Measurements from ENCODE around the gene UNC5B.

Gene UNC5B

DNA sequence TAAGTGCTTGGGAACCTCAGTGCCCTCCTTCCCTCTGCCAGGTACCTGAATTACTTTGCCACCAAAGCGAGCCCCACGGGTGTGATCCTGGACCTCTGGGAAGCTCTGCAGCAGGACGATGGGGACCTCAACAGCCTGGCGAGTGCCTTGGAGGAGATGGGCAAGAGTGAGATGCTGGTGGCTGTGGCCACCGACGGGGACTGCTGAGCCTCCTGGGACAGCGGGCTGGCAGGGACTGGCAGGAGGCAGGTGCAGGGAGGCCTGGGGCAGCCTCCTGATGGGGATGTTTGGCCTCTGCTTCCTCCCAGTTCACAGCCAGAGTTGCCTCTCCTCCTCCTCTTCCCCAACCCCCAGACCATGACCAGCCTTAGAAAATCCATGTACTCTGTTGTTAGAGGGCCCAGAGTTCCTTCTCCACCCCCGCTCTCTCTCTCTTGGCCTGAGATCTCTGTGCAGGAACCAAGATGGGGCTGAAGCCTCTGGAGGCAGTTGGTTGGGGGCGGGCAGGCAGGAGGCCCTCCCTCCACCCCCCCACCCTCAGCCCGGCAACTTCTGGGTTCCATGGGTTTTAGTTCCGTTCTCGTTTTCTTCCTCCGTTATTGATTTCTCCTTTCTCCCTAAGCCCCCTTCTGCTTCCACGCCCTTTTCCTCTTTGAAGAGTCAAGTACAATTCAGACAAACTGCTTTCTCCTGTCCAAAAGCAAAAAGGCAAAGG is 86.9 kb downstream of the UNC5B start:
- TF ChIP-seq, protein P1, sequence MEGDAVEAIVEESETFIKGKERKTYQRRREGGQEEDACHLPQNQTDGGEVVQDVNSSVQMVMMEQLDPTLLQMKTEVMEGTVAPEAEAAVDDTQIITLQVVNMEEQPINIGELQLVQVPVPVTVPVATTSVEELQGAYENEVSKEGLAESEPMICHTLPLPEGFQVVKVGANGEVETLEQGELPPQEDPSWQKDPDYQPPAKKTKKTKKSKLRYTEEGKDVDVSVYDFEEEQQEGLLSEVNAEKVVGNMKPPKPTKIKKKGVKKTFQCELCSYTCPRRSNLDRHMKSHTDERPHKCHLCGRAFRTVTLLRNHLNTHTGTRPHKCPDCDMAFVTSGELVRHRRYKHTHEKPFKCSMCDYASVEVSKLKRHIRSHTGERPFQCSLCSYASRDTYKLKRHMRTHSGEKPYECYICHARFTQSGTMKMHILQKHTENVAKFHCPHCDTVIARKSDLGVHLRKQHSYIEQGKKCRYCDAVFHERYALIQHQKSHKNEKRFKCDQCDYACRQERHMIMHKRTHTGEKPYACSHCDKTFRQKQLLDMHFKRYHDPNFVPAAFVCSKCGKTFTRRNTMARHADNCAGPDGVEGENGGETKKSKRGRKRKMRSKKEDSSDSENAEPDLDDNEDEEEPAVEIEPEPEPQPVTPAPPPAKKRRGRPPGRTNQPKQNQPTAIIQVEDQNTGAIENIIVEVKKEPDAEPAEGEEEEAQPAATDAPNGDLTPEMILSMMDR (IDR thresholded peaks at IDR 0.05): no peak
- H3K4me2 ChIP-seq (ENCODE audit: low read length): no peak overlapping the region
- H3K9me3 ChIP-seq (ENCODE audit: control insufficient read depth, low read length): no peaks in the 10 kb centered on the region
- no peaks in the 10 kb centered on the region for H3K79me2 ChIP-seq
- no peak overlapping the region for H3K9ac ChIP-seq
- H2AFZ ChIP-seq: no peak overlapping the region
- no peaks in the 10 kb centered on the region for H3K4me1 ChIP-seq
- no peak overlapping the region for H3K4me3 ChIP-seq (ENCODE audit: low read depth, low read length)
- H3K27me3 ChIP-seq (ENCODE audit: control insufficient read depth, insufficient read depth, low read length): no peaks in the 10 kb centered on the region
- no peak overlapping the region for H3K27ac ChIP-seq
- H3K36me3 ChIP-seq (ENCODE audit: control insufficient read depth, insufficient read depth, low read length): no peaks in the 10 kb centered on the region

DNA sequence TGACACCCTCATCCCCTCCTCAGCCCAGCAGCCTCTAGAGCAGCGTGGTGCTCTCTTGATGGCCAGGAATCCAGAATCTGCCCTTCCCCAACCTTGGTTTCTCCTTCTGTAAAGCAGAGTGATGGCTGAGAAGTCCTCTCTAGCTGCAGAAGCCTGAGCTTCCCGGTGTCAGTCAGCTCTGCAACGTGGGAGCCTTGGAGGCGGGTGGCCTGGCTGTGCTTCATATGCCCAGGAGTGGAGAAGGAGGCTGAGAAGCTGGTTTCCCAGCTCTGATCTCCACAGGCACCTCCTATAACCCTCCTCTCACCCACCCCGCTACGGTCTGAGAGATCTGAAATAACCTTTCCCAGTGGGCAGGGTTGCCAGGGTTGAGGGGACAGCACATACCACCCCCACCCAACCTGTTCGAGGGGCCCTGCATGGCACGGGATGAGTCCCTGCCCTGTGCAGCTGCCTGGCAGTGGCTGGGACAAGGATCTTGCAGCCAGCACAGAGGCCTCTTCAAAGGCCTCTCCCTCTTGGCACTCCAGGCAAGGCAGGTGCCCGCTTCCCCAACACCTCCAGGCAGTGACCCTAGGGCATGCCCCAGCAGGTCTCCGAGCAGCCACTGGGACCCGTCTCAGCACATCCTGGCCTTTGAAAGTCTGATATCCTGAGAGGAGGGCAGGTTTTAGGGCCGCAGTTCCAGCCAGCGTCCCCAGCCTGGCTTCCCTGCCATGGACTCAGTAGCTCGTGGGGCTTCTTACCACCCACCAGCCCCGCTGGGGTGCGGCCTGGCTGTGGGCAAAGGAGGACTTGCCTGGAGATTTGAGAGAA is 88.4 kb downstream of the UNC5B start:
- Histone ChIP-seq H3K4me2 (ENCODE audit: low read length) (no peak overlapping the region), H3K27ac (no peak overlapping the region), H3K4me1 (no peaks in the 10 kb centered on the region), H3K79me2 (no peaks in the 10 kb centered on the region), H3K9me3 (ENCODE audit: control insufficient read depth, low read length) (no peaks in the 10 kb centered on the region), H3K36me3 (ENCODE audit: control insufficient read depth, insufficient read depth, low read length) (no peaks in the 10 kb centered on the region), H2AFZ (no peak overlapping the region), H3K4me3 (ENCODE audit: low read depth, low read length) (no peak overlapping the region), H3K9ac (no peak overlapping the region), H3K27me3 (ENCODE audit: control insufficient read depth, insufficient read depth, low read length) (no peaks in the 10 kb centered on the region)
- TF ChIP-seq, protein P1 (IDR thresholded peaks at IDR 0.05): no peak

DNA sequence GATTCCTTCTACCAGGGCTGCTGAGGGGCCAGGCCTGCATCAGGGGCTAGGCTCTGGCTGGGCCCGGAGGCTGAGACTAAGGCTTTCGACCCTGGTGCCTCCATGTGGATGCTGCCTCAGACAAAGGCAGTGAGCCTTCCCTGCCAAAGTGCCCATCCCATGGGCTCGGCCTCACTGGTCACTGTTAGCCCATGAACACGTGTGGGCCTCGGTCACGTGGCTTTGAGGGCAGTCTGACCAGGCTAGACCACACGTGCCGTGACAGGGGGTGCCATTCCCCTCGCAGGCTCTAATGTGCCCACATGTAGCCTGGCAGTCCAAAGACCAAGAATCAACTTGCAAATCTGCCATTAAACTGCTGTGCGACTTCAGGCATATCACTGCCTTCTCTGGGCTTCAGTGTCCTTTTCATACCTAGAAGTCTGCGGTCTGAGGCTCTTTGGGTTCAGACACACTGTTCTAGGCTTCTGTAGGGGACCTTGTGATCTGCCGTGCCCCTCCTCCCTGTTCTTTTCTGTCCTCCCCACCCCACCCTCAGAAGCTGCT is 89.1 kb downstream of the UNC5B start:
- TF ChIP-seq, protein P1 (IDR thresholded peaks at IDR 0.05): no peak
- H3K4me3 ChIP-seq (ENCODE audit: low read depth, low read length): no peak overlapping the region
- no peak overlapping the region for H3K9ac ChIP-seq
- no peak overlapping the region for H3K27ac ChIP-seq
- H2AFZ ChIP-seq: no peak overlapping the region
- no peaks in the 10 kb centered on the region for H3K9me3 ChIP-seq (ENCODE audit: control insufficient read depth, low read length)
- H3K27me3 ChIP-seq (ENCODE audit: control insufficient read depth, insufficient read depth, low read length): no peaks in the 10 kb centered on the region
- no peak overlapping the region for H3K4me2 ChIP-seq (ENCODE audit: low read length)
- no peaks in the 10 kb centered on the region for H3K79me2 ChIP-seq
- H3K4me1 ChIP-seq: no peaks in the 10 kb centered on the region
- H3K36me3 ChIP-seq (ENCODE audit: control insufficient read depth, insufficient read depth, low read length): no peaks in the 10 kb centered on the region

DNA sequence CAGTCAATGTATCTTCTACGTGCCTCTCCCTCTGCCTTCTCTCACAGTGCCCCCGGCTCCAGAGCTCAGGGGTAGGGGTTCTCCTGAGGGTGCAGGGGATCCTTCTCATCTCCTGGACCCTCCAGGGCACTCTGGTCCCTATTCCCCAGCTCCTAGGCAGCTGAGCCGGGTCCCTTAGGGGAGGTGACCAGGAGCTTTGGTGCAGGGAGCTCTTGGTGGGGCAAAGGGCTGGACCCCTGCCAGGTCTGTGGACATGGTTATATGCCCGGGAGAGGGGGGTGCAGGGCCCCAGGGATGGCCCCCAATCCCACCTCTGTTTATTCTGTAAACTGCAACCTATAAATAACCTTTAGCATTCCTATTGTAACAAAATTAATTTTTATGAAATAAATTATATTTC is 90.1 kb downstream of the UNC5B start:
- Histone ChIP-seq H3K36me3 (ENCODE audit: control insufficient read depth, insufficient read depth, low read length) (no peaks in the 10 kb centered on the region), H3K9ac (no peak overlapping the region), H2AFZ (no peak overlapping the region), H3K9me3 (ENCODE audit: control insufficient read depth, low read length) (no peaks in the 10 kb centered on the region), H3K27ac (no peak overlapping the region), H3K4me3 (ENCODE audit: low read depth, low read length) (no peak overlapping the region), H3K27me3 (ENCODE audit: control insufficient read depth, insufficient read depth, low read length) (no peaks in the 10 kb centered on the region), H3K4me2 (ENCODE audit: low read length) (no peak overlapping the region), H3K79me2 (no peaks in the 10 kb centered on the region), H3K4me1 (no peaks in the 10 kb centered on the region)
- TF ChIP-seq, protein P1 (IDR thresholded peaks at IDR 0.05): no peak
